Ramos (cell line): ENCODE measurements around the gene ADCY5.

Experiments used
- in situ Hi-C: fragments of 300-500 bp; cut with MboI; formaldehyde crosslinking; loops from one replicate; pipeline ENCODE4 v1.14.3; 2022; ENCODE audit warnings: low sequenced_read_pairs; ENCODE audit not compliant: unreplicated experiment

ADCY5 gene

DNA sequence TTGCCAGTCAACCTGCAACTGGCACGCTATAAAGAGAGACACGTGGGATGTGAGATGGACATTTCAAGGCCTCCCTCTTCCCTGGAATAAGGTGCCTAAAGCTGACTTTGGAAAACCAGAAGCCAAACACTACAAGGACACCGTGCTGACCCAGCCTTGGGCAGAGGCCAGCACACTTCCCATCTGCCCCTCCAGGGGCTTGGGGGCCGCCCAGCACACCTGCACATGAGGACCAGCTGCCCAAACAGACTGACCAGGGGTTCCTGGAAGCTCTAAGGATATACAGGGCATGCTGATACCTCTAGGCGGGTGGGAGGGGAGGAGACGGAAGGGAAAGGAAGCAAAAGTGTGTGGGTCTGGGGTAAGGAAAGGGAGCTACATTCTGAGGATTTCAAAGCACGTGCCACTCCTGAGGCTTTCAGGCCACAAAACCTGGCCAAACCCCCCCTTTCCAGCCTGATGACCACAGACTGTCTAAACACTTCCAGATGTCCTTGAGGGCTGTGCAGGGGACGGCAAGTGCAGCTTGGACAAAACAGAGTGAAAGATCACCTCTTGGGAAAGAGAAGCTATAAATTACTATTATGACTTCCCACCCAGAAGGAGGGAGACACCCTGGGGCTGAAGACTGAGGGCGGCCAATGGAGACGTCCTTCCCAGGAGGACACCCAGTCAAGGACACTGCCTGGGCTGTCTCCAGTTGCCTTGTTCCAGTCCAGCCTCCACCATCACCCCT lies 57.9 kb downstream of the ADCY5 start:
- in situ Hi-C loops = no loop called here

- in situ Hi-C loops = no loop called here
Measured at GRCh38 chr3:123389628-123389918, 59.3 kb downstream of the ADCY5 start.

DNA sequence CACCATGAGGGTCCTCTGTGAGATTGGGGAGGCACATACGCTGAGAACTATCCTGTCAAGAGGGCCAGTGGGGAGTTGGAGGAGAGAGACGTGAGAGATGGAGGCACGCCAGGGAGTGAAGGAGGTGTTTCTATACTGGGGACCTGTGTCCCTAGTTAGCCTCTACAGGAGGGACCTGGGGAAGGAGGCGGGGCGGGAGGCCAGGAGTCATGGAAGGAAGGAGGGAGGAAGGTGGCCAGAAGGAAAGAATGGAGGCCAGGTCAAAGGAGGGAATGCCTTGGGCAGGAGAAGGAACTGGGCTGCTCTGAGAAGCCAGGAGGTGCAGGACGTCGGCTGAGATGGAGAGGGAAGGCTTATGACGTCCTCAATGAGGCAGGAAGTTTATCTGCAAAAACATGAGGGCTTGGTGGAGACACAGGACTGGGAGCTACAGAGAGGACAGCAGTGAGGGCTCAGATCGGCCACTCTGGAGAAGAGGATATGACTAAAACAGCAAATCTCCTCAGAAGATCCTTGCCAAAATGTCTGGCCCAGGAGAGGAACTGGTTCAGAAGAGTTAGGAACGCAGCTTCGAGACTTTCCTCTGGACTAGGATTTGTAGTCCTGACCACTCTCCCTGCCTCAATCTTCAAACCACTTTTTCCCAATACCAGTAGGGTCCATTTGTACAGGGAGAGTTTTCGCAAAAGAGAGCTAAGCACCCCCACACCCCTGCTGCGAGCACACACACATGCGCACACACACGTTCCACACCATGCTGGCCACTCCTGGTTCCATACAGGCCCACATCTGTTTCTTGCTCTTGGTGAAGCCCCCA lies 59.9 kb downstream of the ADCY5 start:
- in situ Hi-C loops = no loop called here

DNA sequence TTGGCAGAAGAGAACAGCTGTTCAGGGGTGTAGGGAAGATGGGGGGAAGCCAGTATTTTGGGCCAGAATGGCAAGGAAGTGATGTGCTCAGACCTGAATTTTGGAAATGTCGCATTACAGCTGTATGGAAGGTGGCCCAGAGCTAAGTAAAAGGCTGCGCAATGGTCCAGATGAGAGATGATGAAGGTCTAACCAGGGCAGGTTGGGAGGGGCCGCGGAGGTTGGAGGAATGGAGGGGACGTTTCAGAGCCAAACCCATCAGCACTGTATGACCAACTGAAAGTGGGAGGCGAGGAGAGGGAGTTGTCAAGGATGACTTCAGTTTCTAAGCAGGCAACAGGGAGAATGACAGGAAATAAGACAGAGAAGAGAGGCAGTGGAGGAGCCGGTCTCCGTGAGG lies 60.8 kb downstream of the ADCY5 start:
- in situ Hi-C loops = no loop called here

DNA sequence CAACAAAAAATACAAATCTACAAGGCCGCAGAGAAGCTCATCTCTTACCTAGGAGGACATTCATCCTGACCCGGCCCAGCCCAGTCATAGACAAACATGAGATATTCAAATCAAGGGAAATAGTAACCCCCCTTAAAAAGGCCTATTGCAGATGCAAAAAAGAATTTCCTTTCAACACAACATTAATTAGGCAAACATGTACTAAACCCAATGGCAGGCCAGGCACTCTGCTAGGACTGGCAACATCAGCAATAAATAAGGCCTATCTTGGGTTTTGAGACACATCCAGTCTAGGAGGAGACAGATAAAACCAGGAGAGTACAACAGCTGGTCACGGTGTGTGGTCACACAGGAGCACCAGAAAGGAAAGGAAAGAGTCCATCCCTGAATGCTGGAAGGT lies 61.4 kb downstream of the ADCY5 start:
- in situ Hi-C loops = no loop called here

- in situ Hi-C loops = no loop called here
Measured at GRCh38 chr3:123386477-123387040, 62.3 kb downstream of the ADCY5 start.

DNA sequence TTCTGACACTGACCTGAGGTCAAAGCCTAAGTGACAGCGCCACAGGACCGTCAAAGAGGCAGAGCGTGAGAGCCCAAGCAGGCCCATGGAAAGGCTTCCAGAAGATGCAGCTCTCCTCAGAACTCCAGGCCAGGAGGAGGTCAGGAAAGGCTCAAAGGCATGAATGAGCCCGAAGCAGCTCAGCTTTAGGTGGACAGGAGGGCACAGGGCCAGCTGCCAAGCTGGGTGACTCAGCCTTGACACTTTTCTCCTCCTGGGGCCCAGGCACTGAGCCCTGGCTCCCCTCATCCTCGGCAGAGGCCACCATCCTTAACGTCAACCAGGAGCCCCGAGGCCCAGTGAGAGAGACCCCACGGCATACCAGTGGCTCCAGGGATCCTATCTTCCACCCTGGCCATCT lies 62.9 kb downstream of the ADCY5 start:
- in situ Hi-C loops = no loop called here

DNA sequence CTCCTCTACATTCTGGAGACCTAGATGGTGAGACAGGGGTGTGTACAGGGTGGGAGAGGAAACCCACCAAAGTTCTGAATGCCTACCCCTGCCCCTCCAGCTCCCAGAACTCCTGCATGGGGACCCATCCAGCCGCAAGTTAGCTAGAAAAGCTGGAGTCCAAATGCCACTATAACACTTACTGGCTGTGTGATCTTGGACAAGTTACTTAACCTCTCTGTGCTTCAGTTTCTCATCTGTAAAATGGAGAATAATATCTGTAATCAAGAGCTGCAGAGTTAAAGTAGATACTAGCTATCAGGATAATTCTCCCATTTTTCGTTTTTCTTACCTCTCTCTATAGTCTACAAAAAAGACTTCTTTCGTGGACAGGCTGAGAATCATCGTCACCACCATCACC lies 63.4 kb downstream of the ADCY5 start:
- in situ Hi-C loops = no loop called here

- in situ Hi-C loops = no loop called here
Measured at GRCh38 chr3:123385001-123385401, 63.9 kb downstream of the ADCY5 start.

GRCh38 chr3:123384256-123384655 lies 64.6 kb downstream of the ADCY5 start:
- in situ Hi-C loops = no loop called here

GRCh38 chr3:123383091-123384053 lies 65.5 kb downstream of the ADCY5 start:
- in situ Hi-C loops = no loop called here

DNA sequence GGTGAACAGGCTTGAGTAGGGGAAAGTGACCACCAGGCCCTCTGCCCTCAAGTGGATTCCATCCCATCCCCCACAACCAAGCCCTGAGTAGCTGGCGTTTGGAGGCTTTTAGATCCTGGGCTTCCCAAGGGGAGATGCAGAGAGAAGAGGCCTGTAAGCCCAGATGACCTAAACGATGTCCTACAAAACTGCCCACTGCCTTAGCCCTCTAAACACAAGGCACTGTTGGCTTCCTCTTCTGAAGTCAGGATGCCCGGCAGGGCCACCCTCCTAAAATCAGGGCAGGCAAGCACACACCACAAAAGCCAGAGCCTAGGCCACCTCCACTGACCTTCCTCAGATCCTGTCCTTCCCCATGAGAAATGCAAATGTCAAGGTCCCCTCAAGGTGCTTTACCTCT lies 68.6 kb downstream of the ADCY5 start:
- in situ Hi-C loops = no loop called here

DNA sequence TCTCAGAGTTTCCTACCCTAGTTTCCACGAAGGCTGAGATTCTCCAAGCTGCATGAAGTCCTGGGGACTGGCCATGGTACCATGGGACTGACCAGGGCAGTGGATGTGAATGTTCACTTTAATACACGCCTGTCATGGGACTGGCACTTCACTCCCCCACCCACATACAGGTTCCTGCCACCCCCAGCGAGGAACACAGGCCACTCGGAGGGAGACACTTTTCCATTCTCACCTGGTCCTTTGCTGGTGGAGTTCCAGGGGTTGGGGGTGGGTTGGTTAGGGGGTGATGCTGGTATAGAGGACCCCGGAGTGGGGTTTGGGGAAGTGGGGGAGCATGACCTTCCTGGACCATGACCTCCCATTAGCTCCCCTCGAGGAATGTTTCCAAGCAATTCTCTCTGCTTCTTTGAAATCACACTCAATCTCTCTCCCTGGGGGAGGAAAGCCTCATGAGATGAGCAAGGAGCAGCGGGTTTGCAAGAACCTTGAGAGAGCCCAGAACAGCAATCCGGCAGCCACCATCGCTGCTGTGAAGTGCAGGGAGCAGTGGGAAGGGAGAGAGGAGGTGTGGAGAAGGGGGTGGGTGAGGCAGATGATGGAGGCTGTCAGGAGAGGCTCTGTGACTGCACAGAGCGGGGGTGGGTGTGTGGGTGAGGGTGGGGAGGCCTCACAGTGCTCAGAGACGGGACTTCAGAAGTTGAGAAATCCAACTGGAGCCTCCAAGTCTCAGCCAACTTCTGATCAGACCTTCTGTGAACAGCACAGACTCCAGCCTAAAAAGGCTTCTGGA lies 69.7 kb downstream of the ADCY5 start:
- in situ Hi-C loops = no loop called here

- in situ Hi-C loops = no loop called here
Measured at GRCh38 chr3:123378409-123378915, 70.4 kb downstream of the ADCY5 start.

GRCh38 chr3:123377243-123377740 lies 71.6 kb downstream of the ADCY5 start:
- in situ Hi-C loops = no loop called here

- in situ Hi-C loops = no loop called here
Measured at GRCh38 chr3:123376451-123377242, 72.2 kb downstream of the ADCY5 start.

- in situ Hi-C loops = no loop called here
Measured at GRCh38 chr3:123375014-123375940, 73.6 kb downstream of the ADCY5 start.

DNA sequence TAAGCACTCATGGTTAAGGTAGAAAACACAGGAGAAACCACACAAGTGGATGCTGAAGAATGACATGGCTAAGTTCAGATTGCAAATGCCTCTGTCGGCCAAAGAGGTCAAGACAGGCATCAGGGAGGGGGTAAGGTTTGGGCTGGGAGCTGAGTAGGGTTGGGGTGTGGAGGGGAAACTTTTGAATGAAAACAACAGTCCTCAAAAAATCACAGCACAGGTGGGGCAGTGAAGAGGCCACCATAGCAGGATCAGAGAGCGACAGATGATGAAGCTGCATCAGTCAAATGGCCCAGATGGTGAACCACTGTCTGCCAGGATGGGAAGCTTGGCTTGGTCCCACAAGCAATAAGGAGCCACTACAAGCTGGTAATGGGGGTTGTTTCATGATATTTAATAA lies 74.9 kb downstream of the ADCY5 start:
- in situ Hi-C loops = no loop called here
